Measurements from ENCODE around the gene USP48.

GRCh38 chr1:21775985-21776562 lies 6.9 kb downstream of the USP48 start:
- no peak for TF ChIP-seq MTA3 (IDR thresholded peaks at IDR 0.05; ENCODE audit: borderline replicate concordance, low read length)
- no peak for TF ChIP-seq CTCF (IDR thresholded peaks at IDR 0.05 in 2 of 3, conservative IDR thresholded peaks at IDR 0.05 in 1 of 3; ENCODE audit: control insufficient read depth in 2 of 3, extremely low read depth in 1 of 3, insufficient read depth in 1 of 3, low read depth in 3 of 3, low read length in 3 of 3)
- TF ChIP-seq CREB1 (IDR thresholded peaks at IDR 0.05; ENCODE audit: low read depth) = no peak
- no peak for TF ChIP-seq ZNF24 (IDR thresholded peaks at IDR 0.05)
- TF ChIP-seq NKRF (conservative IDR thresholded peaks at IDR 0.05) = no peak
- no peak for TF ChIP-seq RELA (IDR thresholded peaks at IDR 0.05; ENCODE audit: borderline replicate concordance, partially characterized antibody)
- no peak for TF ChIP-seq RFX5 (IDR thresholded peaks at IDR 0.05; ENCODE audit: low read depth, low read length)
- no peak for TF ChIP-seq REST (IDR thresholded peaks at IDR 0.05; ENCODE audit: low read depth, low read length)
- TF ChIP-seq MEF2A (IDR thresholded peaks at IDR 0.05; ENCODE audit: insufficient read depth, low read depth, low read length) = no peak

Data from GM12878 (cell line).